DMS153 treated with DMSO at 0.1 percent for 48 hours (cell line): Measurements from ENCODE around the gene GLI1.
A peak's percentile ranks its signal among the peaks of the same experiment; 100 is the strongest.

Source experiments
- DNase-seq: peaks from one replicate; lab custom pipeline; 2025; ENCODE audit not compliant: unreplicated experiment; lab: John Stamatoyannopoulos, UW

GLI1 gene

GRCh38 chr12:57518176-57518919 lies 58.8 kb downstream of the GLI1 start:
- DNase-seq = no peak

GRCh38 chr12:57518920-57519795 lies 59.6 kb downstream of the GLI1 start:
- DNase-seq = no peak

GRCh38 chr12:57519796-57520052 lies 60.1 kb downstream of the GLI1 start:
- DNase-seq = no peak

GRCh38 chr12:57520053-57520818 lies 60.7 kb downstream of the GLI1 start, which contains the start of gene DDIT3:
Gene DDIT3 (minus strand): TSS chr12:57520514. CDS start chr12:57517406, 3,108 bp downstream.
- peak; percentile 97 for DNase-seq

GRCh38 chr12:57521525-57522010 lies 62.0 kb downstream of the GLI1 start:
- no peak for DNase-seq
